Right lobe of liver (tissue), 6 donors: ENCODE data around the gene STK17B. TPM values are rescaled to one million over a fixed set of nuclear protein-coding genes. Genes with fewer than 3 reads are reported as not detected.

Experiments
- ATAC-seq, 4 donors: fragments of 200-7000 bp; cut with Tn5 transposase; one replicate each; pipeline ENCODE4 v1.9.1; 2020; ENCODE audit warnings: mild to moderate bottlenecking in 4 of 4, moderate library complexity in 4 of 4
- DNase-seq, 3 donors: peaks; one replicate each; pipeline ENCODE4 v3.0.0-alpha.2; 2020
- H3K27ac ChIP-seq, 3 donors: fragments of 200-600 bp; one replicate each; pipeline ENCODE4 v1.8.0; 2022
- H3K27me3 ChIP-seq, 2 donors: fragments of 200-600 bp; one replicate each; pipeline ENCODE4 v1.8.0; 2022
- H3K36me3 ChIP-seq, 4 donors: fragments of 200-600 bp; sonication (generic) in 1 of 4; one replicate each; pipeline versions ENCODE4 v1.5.1 to v1.8.0; 2017 to 2022; ENCODE audit warnings: control low read depth in 1 of 4
- H3K4me1 ChIP-seq, 4 donors: fragments of 200-600 bp; sonication (generic) in 1 of 4; one replicate each; pipeline versions ENCODE4 v1.5.1 to v1.8.0; 2017 to 2022; ENCODE audit warnings: control low read depth in 1 of 4
- H3K4me3 ChIP-seq, 3 donors: fragments of 200-600 bp; one replicate each; pipeline ENCODE4 v1.8.0; 2022
- H3K9me3 ChIP-seq, 4 donors: fragments of 200-600 bp; sonication (generic) in 1 of 4; one replicate each; pipeline versions ENCODE4 v1.5.1 to v1.8.0; 2017 to 2022; ENCODE audit warnings: control low read depth in 1 of 4
- POLR2A ChIP-seq: fragments of 450-650 bp; IDR thresholded peaks from one replicate; pipeline ENCODE4 v1.6.1; 2017; ENCODE audit warnings: antibody characterized with exemption, mild to moderate bottlenecking
- WGBS: methylation state at CpG from one replicate; pipeline ENCODE4 v1.1.6; 2018; ENCODE audit warnings: low coverage, low lambda C conversion rate; ENCODE audit not compliant: insufficient coverage; ENCODE audit errors: missing lambda C conversion rate; 5-methylcytosine and 5-hydroxymethylcytosine counted together
- intact Hi-C, 2 donors: fragments of 100-400 bp; cut with DNase I; formaldehyde crosslinking; loops; one replicate each; pipeline versions ENCODE4 v1.11.2 to v1.14.1; 2022
- total RNA-seq, 6 experiments: library from RNA; depleted of rRNA in 2 of 6; stranded (reverse); fragments of >200 nt in 2 of 6; fragmentation: NEBNext Ultra II Directional in 3 of 6; extraction: Animal tissue kit (Norgen Biotek cat#: 25700) in 3 of 6; gene quantifications; one replicate each; pipeline versions ENCODE4 v1.1.0 to v1.2.4, GENCODE V29; 2016 to 2023
- TF ChIP-seq, protein P1 (sequence below), 4 donors: fragments of 200-600 bp in 3 of 4; fragments of 450-650 bp in 1 of 4; IDR thresholded peaks; one replicate each; pipeline versions ENCODE4 v1.5.1 to v1.8.0; 2016 to 2022; ENCODE audit warnings: antibody characterized with exemption in 4 of 4, mild to moderate bottlenecking in 2 of 4
- donor health status: DM: no; HTN: yes; CAD: no.
- donor health status: DM: no; HTN: no; CAD: no.
- donor health status: DM: no; HTN: no; CAD: no.
- donor health status: DM: no; HTN: yes; CAD: no.
- donor health status: DM: no; HTN: yes; CAD: no.

The STK17B gene
- total RNA-seq, 6 experiments from 2014 or later = 1.7 to 8.7 (median 5.1) TPM

- Histone ChIP-seq H3K36me3 (no peaks in the 10 kb centered on the region), H3K4me1 (no peaks in the 10 kb centered on the region), H3K27ac (peak overlapping the region; percentile 70 to 92 (median 76)), H3K27me3 (no peaks in the 10 kb centered on the region), H3K4me3 (peak overlapping the region; percentile 71 to 86 (median 72)), H3K9me3 (no peaks in the 10 kb centered on the region)
- WGBS = 0% methylated on average over 18 of the region's 54 CpGs
- DNase-seq (peak in 2 of 3 donors; percentile 42 to 55), ATAC-seq (peak; percentile 37 to 46 (median 40))
- intact Hi-C loops = no loop called here
- TF ChIP-seq POLR2A = no peak
These were observed 651 bp downstream of the STK17B start for GRCh38 chr2:196170606-196171247.

DNA sequence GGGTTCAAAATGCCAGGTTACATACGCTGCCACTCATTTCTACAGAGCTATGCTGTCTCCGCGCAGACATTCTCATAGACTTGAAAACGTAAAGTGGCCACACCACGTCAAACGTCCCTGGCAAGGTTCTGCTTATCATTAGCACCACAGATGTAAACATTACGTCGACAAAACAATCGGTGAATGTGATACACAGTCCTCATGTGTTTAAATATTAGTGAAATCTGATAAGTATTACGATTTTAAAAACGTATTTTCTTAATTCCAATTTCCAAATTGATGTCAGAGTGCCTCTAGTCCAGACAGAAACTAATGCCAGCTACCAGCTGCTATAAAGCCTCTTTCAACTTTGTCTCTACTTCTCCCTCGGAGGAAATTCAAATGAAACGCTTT is 1.2 kb downstream of the STK17B start:
- Histone ChIP-seq H3K27me3 (no peaks in the 10 kb centered on the region), H3K4me1 (no peaks in the 10 kb centered on the region), H3K27ac (peak overlapping the region; percentile 70 to 92 (median 76)), H3K4me3 (peak overlapping the region; percentile 71 to 86 (median 72)), H3K36me3 (no peaks in the 10 kb centered on the region), H3K9me3 (no peaks in the 10 kb centered on the region)
- TF ChIP-seq, protein P1, sequence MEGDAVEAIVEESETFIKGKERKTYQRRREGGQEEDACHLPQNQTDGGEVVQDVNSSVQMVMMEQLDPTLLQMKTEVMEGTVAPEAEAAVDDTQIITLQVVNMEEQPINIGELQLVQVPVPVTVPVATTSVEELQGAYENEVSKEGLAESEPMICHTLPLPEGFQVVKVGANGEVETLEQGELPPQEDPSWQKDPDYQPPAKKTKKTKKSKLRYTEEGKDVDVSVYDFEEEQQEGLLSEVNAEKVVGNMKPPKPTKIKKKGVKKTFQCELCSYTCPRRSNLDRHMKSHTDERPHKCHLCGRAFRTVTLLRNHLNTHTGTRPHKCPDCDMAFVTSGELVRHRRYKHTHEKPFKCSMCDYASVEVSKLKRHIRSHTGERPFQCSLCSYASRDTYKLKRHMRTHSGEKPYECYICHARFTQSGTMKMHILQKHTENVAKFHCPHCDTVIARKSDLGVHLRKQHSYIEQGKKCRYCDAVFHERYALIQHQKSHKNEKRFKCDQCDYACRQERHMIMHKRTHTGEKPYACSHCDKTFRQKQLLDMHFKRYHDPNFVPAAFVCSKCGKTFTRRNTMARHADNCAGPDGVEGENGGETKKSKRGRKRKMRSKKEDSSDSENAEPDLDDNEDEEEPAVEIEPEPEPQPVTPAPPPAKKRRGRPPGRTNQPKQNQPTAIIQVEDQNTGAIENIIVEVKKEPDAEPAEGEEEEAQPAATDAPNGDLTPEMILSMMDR (IDR thresholded peaks at IDR 0.05) = no peak
- ATAC-seq (peak in 1 of 4 donors; percentile 26), DNase-seq (no peak)
- WGBS = 3% methylated on average over 13 of the region's 13 CpGs
- intact Hi-C loops = no loop called here

DNA sequence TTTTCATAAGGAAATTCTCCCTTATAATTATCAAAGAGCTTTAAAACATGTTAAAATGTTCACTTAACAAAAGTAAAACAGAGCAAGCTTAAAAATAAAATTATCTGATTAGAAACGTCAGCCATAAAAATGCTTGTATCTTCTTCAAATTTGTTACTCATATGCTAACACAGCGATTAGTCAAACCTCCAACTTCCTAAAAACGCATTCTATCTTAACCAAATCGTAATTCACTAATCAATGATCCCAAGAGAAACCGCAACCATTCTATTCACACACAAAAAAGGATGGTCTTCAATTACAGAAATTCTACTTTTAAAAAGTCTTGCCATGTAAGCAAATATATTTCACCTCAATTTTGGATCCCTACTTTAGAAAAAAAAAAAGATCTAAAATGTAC is 1.9 kb downstream of the STK17B start:
- DNase-seq = no peak
- no peaks in the 10 kb centered on the region for H3K4me1 ChIP-seq
- no peaks in the 10 kb centered on the region for H3K36me3 ChIP-seq
- no peaks in the 10 kb centered on the region for H3K9me3 ChIP-seq
- H3K4me3 ChIP-seq = peak overlapping the region; percentile 1 to 86 (median 72)
- TF ChIP-seq, protein P1 (IDR thresholded peaks at IDR 0.05) = no peak
- TF ChIP-seq POLR2A = no peak
- WGBS = 46% methylated on average over 5 of the region's 5 CpGs
- H3K27me3 ChIP-seq = no peaks in the 10 kb centered on the region
- peak overlapping the region in 2 of 3 donors; percentile 49 to 76 for H3K27ac ChIP-seq
- intact Hi-C loops = no loop called here
- ATAC-seq = no peak

- no peak for TF ChIP-seq POLR2A
- TF ChIP-seq, protein P1 (IDR thresholded peaks at IDR 0.05) = no peak
- H3K27ac ChIP-seq = no peak overlapping the region
- no peaks in the 10 kb centered on the region for H3K36me3 ChIP-seq
- 53% methylated on average over 4 of the region's 4 CpGs for WGBS
- no peaks in the 10 kb centered on the region for H3K9me3 ChIP-seq
- H3K27me3 ChIP-seq = no peaks in the 10 kb centered on the region
- intact Hi-C loops = no loop called here
- ATAC-seq (no peak), DNase-seq (no peak)
- no peaks in the 10 kb centered on the region for H3K4me1 ChIP-seq
- H3K4me3 ChIP-seq = peak overlapping the region in 1 of 3 donors; percentile 1
These were observed 3.2 kb downstream of the STK17B start for GRCh38 chr2:196168181-196168580.

DNA sequence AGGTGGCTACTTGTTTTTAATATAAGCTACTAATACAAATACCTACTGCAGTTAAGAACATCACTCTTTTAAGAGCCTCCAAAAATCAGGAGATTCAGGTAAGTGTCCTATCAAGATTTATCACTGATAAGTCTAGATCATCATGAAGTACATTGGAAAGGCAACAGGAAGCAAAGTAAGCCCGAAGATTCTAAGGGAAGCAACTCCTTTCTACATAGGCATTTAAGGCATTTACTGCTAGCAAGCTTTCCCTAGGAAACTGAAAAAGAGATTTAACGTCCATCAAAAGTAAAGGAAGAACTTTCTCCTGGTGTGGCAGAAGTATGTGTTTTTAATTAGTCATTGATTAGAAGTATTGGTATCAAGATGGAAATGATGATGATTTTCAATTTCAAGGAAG is 3.7 kb downstream of the STK17B start:
- no peak overlapping the region for H3K27ac ChIP-seq
- no peaks in the 10 kb centered on the region for H3K9me3 ChIP-seq
- ATAC-seq (no peak), DNase-seq (no peak)
- 37% methylated on average over 2 of the region's 2 CpGs for WGBS
- H3K4me1 ChIP-seq = no peaks in the 10 kb centered on the region
- intact Hi-C loops = no loop called here
- no peaks in the 10 kb centered on the region for H3K36me3 ChIP-seq
- TF ChIP-seq POLR2A = no peak
- TF ChIP-seq, protein P1 (IDR thresholded peaks at IDR 0.05) = no peak
- peak overlapping the region in 1 of 3 donors; percentile 1 for H3K4me3 ChIP-seq
- no peaks in the 10 kb centered on the region for H3K27me3 ChIP-seq
